GM20000 (cell line): ENCODE measurements around the gene CFD.
"Not testable (repeated sequence)": the region's sequence is repeated elsewhere in the genome, so short reads cannot be mapped to it uniquely, and the experiment has no call there.

Source experiments
- DNase-seq: peaks from one replicate; pipeline ENCODE4 v3.0.0; 2012; ENCODE audit warnings: low spot score
- CTCF ChIP-seq: IDR thresholded peaks from 2 replicates; pipeline ENCODE4 v1.5.1; 2012; ENCODE audit warnings: mild to moderate bottlenecking, control low read depth; ENCODE audit errors: extremely low read depth, missing control alignments

CFD gene

GRCh38 chr19:829129-829758 lies 30.2 kb upstream of the CFD start:
- DNase-seq = no peak
- no peak for TF ChIP-seq CTCF

GRCh38 chr19:831407-832369 lies 27.8 kb upstream of the CFD start:
- DNase-seq = no peak

GRCh38 chr19:834216-834615 lies 25.2 kb upstream of the CFD start:
- no peak for TF ChIP-seq CTCF
- DNase-seq = no peak

More at GRCh38 chr19:831407-832369, 27.8 kb upstream of the CFD start:
- no peak for TF ChIP-seq CTCF

- no peak for DNase-seq
- TF ChIP-seq CTCF = no peak
Measured at GRCh38 chr19:835210-835810, 24.2 kb upstream of the CFD start.

- no peak for TF ChIP-seq CTCF
- DNase-seq = no peak
Measured at GRCh38 chr19:840519-841206, 18.8 kb upstream of the CFD start, which contains the start of gene PRTN3. PRTN3 (plus strand) TSS chr19:840999; CDS start chr19:841009, 10 bp downstream.

GRCh38 chr19:842802-843179 lies 16.7 kb upstream of the CFD start:
- DNase-seq = not testable (repeated sequence)

- no peak for TF ChIP-seq CTCF
- DNase-seq = no peak
Measured at GRCh38 chr19:843180-843835, 16.2 kb upstream of the CFD start.
